A204.1 (cell line): ENCODE measurements around the gene TBCE.
A peak's percentile ranks its signal among the peaks of the same experiment; 100 is the strongest.
"Not testable (repeated sequence)": the region's sequence is repeated elsewhere in the genome, so short reads cannot be mapped to it uniquely, and the experiment has no call there.

ENCODE experiments used
- FAIRE-seq: peaks from 2 replicates; lab custom pipeline; 2012; peaks lifted over from hg19 to GRCh38; lab: Jason Lieb, UNC

TBCE gene

GRCh38 chr1:235455823-235456222 lies 88.6 kb downstream of the TBCE start:
- no peak for FAIRE-seq

- not testable (repeated sequence) for FAIRE-seq
These were observed 90.6 kb downstream of the TBCE start for GRCh38 chr1:235457856-235458255.

- no peak for FAIRE-seq
These were observed 93.5 kb downstream of the TBCE start for GRCh38 chr1:235460770-235461169.

GRCh38 chr1:235461954-235462353 lies 94.7 kb downstream of the TBCE start:
- FAIRE-seq, result no peak

GRCh38 chr1:235462832-235463231 lies 95.6 kb downstream of the TBCE start:
- not testable (repeated sequence) for FAIRE-seq

GRCh38 chr1:235465066-235465465 lies 97.8 kb downstream of the TBCE start:
- FAIRE-seq, result no peak

GRCh38 chr1:235468004-235468403 lies 100.8 kb downstream of the TBCE start:
- FAIRE-seq, result no peak

- no peak for FAIRE-seq
These were observed 101.7 kb downstream of the TBCE start for GRCh38 chr1:235468970-235469369.

GRCh38 chr1:235469897-235470296 lies 102.7 kb downstream of the TBCE start:
- FAIRE-seq, result not testable (repeated sequence)

- no peak for FAIRE-seq
These were observed 103.7 kb downstream of the TBCE start for GRCh38 chr1:235470741-235471439.

GRCh38 chr1:235473806-235474205 lies 106.6 kb downstream of the TBCE start:
- no peak for FAIRE-seq

- peak; percentile 6 for FAIRE-seq
These were observed 115.9 kb downstream of the TBCE start for GRCh38 chr1:235483090-235483489.

GRCh38 chr1:235485558-235485957 lies 118.3 kb downstream of the TBCE start:
- no peak for FAIRE-seq

- peak; percentile 55 for FAIRE-seq
These were observed 119.1 kb downstream of the TBCE start for GRCh38 chr1:235486321-235486720.

- FAIRE-seq, result no peak
These were observed 124.4 kb downstream of the TBCE start for GRCh38 chr1:235491644-235492043.

GRCh38 chr1:235494531-235494930 lies 127.3 kb downstream of the TBCE start:
- FAIRE-seq, result no peak

GRCh38 chr1:235495030-235495429 lies 127.8 kb downstream of the TBCE start:
- no peak for FAIRE-seq

- FAIRE-seq, result no peak
These were observed 128.3 kb downstream of the TBCE start for GRCh38 chr1:235495551-235495950.

GRCh38 chr1:235500971-235501540 lies 133.8 kb downstream of the TBCE start:
- no peak for FAIRE-seq
